WTC11 (cell line): Measurements from ENCODE around the gene SLC37A1.

ENCODE experiments used
- CTCF ChIP-seq: fragments of 200-600 bp; IDR thresholded peaks from 2 replicates; pipeline ENCODE4 v1.8.0; 2022; ENCODE audit warnings: antibody characterized with exemption
- NR1H2 ChIP-seq: sonication (generic); formaldehyde crosslinking; IDR thresholded peaks from 2 replicates; pipeline ENCODE4 v1.9.0; 2021; ENCODE audit warnings: mild to moderate bottlenecking, moderate library complexity, missing genetic modification reagents
- USF1 ChIP-seq: sonication (generic); formaldehyde crosslinking; IDR thresholded peaks from 2 replicates; pipeline ENCODE4 v1.8.0; 2022; ENCODE audit warnings: mild to moderate bottlenecking, missing genetic modification reagents

- TF ChIP-seq USF1 (CRISPR knock-in tag) (no peak), CTCF (no peak), NR1H2 (no peak)
These were observed 100.7 kb downstream of the SLC37A1 start for GRCh38 chr21:42614396-42614795.
